Loucy (cell line): ENCODE results near the gene OGFOD3.

Source experiments
- EZH2phosphoT487 ChIP-seq: fragments of 200-600 bp; IDR thresholded peaks from 2 replicates; pipeline ENCODE4 v1.6.1; 2018; ENCODE audit warnings: antibody characterized with exemption, mild to moderate bottlenecking, moderate library complexity, borderline replicate concordance
- TF ChIP-seq, protein P1 (sequence below): fragments of 200-600 bp; sonication (generic); conservative IDR thresholded peaks from 2 replicates; pipeline ENCODE4 v1.5.1; 2014; ENCODE audit warnings: mild to moderate bottlenecking, antibody characterized with exemption, low read length

DNA sequence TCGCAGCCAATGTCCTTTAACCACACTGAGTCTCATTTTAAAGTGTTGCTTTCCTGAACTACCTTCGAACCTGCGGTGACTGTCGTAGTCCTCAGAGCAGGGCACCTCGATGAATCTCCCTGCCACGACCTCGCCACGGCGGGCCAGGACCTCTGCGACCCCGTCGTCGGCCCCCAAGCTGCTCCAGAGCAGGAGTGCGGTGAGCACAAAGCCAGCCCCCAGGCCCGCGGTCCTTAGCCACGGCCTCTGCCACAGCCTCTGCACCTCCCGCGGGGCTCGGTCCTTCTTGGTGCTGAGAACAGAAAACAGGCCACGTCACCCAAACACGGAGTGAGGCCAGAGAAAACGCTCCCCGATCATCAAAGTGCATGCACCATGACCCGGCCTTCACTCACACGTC, 3.0 kb downstream of the OGFOD3 start:
- TF ChIP-seq, protein P1, sequence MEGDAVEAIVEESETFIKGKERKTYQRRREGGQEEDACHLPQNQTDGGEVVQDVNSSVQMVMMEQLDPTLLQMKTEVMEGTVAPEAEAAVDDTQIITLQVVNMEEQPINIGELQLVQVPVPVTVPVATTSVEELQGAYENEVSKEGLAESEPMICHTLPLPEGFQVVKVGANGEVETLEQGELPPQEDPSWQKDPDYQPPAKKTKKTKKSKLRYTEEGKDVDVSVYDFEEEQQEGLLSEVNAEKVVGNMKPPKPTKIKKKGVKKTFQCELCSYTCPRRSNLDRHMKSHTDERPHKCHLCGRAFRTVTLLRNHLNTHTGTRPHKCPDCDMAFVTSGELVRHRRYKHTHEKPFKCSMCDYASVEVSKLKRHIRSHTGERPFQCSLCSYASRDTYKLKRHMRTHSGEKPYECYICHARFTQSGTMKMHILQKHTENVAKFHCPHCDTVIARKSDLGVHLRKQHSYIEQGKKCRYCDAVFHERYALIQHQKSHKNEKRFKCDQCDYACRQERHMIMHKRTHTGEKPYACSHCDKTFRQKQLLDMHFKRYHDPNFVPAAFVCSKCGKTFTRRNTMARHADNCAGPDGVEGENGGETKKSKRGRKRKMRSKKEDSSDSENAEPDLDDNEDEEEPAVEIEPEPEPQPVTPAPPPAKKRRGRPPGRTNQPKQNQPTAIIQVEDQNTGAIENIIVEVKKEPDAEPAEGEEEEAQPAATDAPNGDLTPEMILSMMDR, result no peak
- TF ChIP-seq EZH2phosphoT487, result no peak
